Measurements from ENCODE around the gene ZDHHC12.

Gene ZDHHC12, protein sequence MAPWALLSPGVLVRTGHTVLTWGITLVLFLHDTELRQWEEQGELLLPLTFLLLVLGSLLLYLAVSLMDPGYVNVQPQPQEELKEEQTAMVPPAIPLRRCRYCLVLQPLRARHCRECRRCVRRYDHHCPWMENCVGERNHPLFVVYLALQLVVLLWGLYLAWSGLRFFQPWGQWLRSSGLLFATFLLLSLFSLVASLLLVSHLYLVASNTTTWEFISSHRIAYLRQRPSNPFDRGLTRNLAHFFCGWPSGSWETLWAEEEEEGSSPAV

GRCh38 chr9:128723866-128724743, at the start of gene ZDHHC12:
TSS of gene ZDHHC12 (minus strand) at chr9:128724127. CDS start at chr9:128724093, 34 bp downstream.
- peak; percentile 98 for ATAC-seq

GRCh38 chr9:128773049-128773448, 49.1 kb upstream of the ZDHHC12 start:
- ATAC-seq = no peak

- peak; percentile 93 to 95 for ATAC-seq
Observed at GRCh38 chr9:128771745-128772519, 48.0 kb upstream of the ZDHHC12 start, which contains the start of gene ZER1. TSS of gene ZER1 (minus strand) at chr9:128771927. CDS start at chr9:128755565, 16,362 bp downstream.

DNA sequence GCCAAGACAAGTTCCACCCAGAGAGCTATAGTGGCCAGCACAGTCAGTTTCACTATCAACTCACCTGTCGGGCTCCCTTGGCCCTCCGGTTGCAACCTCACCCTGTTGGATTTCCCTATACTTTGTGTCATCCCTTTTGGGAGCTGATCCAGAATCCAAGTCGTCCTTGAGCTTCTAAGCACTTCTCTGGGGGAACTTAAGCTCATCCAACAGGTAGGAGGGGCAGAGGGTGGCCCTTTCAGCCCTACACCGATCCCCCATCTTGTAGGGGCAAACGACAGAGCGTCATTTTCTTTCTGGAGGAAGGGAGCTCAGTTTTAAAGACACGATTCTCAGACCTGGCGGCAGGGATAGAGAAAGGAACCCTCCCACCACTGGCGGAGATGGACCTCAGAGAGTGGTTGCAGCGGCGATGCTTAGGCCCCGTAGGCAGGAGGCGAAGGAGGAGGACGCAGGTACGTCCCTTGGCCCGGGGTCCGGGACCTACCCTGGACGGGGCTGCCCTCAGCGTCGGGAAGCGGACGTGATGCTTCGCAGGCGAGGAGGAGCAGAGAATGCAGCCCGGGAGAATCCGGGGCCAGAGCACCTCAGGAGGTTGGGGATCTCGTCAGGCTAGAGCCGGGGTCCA, 47.3 kb upstream of the ZDHHC12 start:
- peak; percentile 7 to 19 for ATAC-seq

- ATAC-seq = no peak
Observed at GRCh38 chr9:128770286-128771030, 46.5 kb upstream of the ZDHHC12 start.

DNA sequence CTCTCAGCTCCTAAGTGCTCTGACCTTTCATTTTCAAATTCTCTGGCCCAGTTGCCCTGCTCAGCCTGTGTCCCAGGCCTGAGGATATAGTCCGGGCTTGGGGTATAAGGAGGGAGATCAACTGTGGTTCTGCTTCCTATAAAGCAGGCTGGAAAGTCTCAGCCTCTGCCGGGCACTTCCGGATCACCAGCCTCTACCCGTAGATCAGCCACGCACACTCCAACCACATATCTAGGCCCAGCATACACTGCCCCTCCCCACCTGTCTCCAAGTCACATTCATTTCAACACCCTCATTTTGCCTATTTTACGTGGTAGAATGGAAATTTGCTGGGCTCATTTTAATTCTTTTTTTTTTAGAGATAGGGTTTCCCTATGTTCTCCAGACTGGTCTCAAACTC, 44.7 kb upstream of the ZDHHC12 start:
- no peak for ATAC-seq

DNA sequence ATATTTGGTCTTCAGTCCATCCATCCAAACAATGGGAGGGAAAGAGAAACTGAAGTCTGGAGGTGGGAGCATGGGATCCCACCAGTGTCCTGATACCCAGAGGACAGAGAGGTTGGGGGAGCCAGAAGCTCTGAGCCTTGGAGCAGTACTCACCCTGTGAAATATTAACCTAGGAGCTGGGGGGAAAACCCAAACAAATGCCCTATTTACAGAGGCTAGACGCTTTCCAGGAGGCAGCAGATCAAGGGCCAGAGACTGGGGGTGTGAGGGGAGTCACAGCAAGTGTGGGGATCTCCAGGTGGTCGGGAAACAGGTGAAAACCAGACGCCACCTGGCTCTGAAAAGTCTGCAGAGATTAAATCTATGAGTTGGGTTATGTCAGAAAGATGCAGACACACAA, 41.6 kb upstream of the ZDHHC12 start:
- no peak for ATAC-seq

- ATAC-seq = no peak
Observed at GRCh38 chr9:128764361-128764760, 40.4 kb upstream of the ZDHHC12 start.

GRCh38 chr9:128762671-128763449, 38.9 kb upstream of the ZDHHC12 start:
- ATAC-seq = no peak

- ATAC-seq = no peak
Observed at GRCh38 chr9:128757602-128758001, 33.7 kb upstream of the ZDHHC12 start.

DNA sequence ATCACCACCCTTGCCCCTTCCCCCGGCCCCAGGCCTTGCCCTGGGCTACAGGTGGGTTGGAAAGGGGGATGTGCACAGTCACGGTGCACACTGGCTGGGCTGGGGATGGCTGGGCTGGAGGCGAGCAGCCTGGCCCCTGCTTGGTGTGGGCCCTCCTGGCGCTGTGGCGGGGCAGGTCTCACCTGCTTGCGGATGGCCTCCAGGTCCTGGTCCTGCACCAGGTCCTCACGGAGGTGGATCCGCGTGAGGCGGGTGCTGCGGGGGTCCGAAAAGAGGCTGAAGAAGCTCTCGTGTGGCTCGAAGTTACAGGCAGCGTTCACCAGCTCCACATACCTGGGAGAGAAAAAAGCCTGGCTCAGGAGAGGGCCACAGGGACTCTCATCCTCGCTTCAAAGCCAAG, 29.7 kb upstream of the ZDHHC12 start:
- no peak for ATAC-seq

- no peak for ATAC-seq
Observed at GRCh38 chr9:128750926-128751595, 27.1 kb upstream of the ZDHHC12 start.

DNA sequence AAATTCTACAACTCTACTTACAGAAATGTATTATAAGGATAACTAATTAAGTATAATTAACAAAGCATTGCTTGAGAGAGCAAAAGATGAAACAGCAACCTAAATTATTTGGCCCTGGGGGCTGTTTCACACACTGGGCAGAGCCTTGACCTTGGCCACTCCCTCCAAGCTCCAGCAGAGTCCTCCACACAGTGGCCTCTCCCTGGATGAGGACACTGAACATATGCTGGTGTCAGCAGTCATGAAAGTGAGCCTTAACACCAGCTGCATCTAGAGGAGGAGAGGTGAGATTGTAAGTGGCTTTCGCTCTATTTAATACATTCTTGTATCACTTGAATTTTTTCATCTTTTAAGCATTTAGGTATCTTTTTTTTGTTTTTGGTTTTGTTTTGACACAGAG, 23.3 kb upstream of the ZDHHC12 start:
- ATAC-seq = no peak

DNA sequence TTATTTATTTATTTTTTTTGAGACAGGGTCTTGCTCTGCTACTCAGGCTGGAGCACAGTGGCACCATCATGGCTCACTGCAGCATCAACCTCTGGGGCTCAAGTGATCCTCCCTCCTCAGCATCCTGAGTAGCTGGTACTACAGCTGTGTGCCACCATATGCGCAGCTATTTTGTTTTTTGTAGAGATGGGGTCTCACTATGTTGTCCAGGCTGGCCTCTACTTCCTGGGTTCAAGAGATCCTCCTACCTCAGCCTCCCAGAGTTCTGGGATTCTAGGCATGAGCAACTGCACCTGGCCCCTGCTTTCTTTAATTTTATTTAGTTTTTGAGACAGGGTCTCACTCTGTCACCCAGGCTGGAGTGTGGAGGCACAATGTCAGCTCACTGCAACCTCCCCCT, 19.5 kb upstream of the ZDHHC12 start:
- no peak for ATAC-seq

DNA sequence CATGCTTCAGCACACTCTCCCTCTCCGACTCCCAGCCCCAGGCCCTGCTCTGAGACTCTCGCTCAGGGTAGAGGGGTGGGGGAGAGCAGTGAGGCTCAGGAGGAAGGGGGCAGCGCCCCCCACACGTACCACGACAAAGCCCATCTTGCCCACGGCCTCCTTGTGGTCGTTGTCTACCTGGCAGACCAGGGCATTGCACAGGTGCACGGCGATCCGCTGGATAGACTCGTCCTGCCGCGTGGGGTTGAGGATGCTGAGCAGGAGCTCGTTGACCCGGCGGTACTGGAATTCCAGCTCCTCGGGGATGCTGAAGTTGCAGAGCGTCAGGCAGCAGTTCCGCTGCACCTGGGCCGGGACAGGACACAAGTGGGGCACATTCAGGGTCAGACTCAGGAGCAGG, 18.5 kb upstream of the ZDHHC12 start:
- no peak for ATAC-seq

GRCh38 chr9:128735373-128735772, 11.4 kb upstream of the ZDHHC12 start:
- no peak for ATAC-seq

DNA sequence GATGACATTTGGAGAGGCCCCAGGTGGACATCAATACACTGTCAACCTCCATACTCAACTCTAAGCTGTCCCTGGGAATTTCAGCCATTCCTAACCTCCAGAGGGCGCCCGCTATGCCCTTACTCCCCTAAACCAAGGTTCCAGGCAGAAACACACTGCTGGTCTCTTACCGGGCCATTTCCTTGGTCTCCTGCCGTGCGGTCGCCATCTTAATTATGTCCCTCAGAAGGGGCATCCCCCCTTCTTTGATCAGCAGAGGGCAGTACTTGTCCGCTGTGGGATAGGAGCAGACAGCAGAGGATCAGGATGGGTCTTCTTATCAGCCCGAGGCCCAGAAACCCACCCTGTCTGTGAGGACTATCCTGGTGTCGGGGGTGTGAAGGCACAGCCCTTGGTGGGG, 9.3 kb upstream of the ZDHHC12 start:
- peak in 1 of 2 donors; percentile 38 for ATAC-seq

GRCh38 chr9:128732576-128732975, 8.6 kb upstream of the ZDHHC12 start:
- ATAC-seq = no peak

DNA sequence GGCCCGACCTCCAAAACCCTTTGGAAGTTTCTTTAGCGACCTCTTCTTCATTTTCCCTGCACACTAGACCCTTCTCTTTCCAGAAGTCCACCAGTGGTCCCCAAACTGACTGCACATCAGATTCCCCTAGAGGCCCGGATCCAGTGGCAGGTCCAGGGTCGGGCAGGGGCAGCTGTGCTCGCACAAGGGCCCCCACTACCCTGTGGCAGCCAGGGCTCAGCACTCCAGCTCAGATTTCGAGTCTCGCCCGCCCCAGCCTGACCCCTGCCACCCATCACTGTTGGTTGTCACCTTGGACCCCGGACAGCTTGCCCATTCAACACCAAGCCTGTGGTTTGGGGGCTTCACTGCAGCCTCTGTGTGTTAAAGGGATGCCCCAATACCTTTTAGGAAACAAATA, 7.8 kb upstream of the ZDHHC12 start:
- ATAC-seq = no peak

DNA sequence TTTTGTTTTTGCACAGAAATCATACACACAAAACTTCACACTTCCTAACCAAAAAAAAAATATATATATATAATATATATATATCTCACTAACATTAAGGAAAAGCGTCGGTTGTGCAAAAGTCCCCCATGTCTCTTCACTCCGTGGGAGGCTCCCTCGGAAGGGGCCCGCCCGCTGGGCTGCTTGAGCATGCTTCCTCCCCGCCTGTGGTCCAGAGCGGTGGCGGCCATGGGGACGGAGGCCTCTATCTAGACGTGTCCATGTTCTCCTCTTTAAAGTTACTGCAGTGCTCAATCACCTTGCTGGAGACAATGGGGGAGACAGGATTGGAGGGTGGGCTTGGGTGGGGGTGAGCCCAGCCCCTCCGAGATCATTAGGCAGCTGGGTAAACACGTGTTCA, 7.2 kb upstream of the ZDHHC12 start:
- no peak for ATAC-seq

All from activated CD4-positive, CD25-positive, alpha-beta regulatory T cell treated with anti-CD3 and anti-CD28 coated beads, Interleukin-2, amount 50 U/mL, for 24 hours (primary cell).